ENCODE data around the gene HEATR5B.
"Not testable (repeated sequence)": the region's sequence is repeated elsewhere in the genome, so short reads cannot be mapped to it uniquely, and the experiment has no call there.

HEATR5B gene

DNA sequence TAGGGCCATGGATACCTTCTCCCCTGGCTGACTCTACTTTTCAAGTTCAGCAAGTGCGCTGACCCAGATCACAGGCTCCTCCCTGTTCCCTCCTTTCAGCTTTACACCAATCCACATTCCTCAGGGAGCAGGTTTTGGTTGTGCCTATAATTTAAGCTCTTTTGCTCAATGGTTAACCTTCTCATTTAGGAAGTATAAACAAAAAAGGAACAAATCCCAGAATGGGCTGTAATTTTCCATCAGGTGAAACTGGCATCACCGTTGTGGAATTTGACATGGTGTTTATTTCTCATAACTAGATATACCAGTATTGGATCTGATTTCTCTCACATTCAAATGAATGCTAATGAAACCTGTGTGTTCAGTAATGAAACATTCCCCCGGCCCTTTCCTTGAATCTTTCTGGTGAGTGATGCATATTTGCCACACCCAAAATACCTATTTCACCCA is 131.4 kb downstream of the HEATR5B start:
- no peak for TF ChIP-seq CTCF (IDR thresholded peaks at IDR 0.05; ENCODE audit: control insufficient read depth, extremely low read depth, insufficient read depth)
- H3K4me3 ChIP-seq (ENCODE audit: low read depth, low read length) = no peak overlapping the region
- DNase-seq (ENCODE audit: low read depth) = no peak

GRCh38 chr2:36951574-36951973 is 132.6 kb downstream of the HEATR5B start:
- DNase-seq (ENCODE audit: low read depth) = no peak
- H3K4me3 ChIP-seq (ENCODE audit: low read depth, low read length) = no peak overlapping the region
- TF ChIP-seq CTCF (IDR thresholded peaks at IDR 0.05; ENCODE audit: control insufficient read depth, extremely low read depth, insufficient read depth) = no peak

DNA sequence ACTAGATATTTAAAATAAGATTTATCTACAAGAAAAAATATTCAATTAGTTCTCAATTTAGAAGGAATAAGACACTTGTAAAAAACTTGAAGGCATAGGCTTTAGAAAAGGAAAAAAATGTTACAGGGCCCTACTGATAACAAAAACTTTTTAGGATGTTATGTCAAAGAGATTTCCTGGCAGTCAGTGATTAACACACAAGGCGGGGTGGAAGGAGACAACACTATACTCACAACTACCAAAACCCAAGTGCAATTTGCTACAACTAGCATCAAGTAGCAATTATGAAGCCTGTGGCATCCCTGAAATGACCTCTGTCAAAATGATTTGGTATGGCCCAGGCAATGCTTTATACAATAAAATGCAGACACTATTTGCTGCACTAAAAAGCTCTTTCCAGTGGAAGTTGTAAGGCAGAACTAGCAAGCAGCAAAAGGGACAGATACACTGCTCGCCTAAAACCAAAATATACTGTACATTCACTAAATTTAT is 133.1 kb downstream of the HEATR5B start:
- DNase-seq (ENCODE audit: low read depth) = no peak
- no peak for TF ChIP-seq CTCF (IDR thresholded peaks at IDR 0.05; ENCODE audit: control insufficient read depth, extremely low read depth, insufficient read depth)
- H3K4me3 ChIP-seq (ENCODE audit: low read depth, low read length) = no peak overlapping the region

- H3K4me3 ChIP-seq (ENCODE audit: low read depth, low read length) = no peak overlapping the region
- TF ChIP-seq CTCF (IDR thresholded peaks at IDR 0.05; ENCODE audit: control insufficient read depth, extremely low read depth, insufficient read depth) = no peak
- DNase-seq (ENCODE audit: low read depth) = no peak
Measured at GRCh38 chr2:36949845-36950244, 134.3 kb downstream of the HEATR5B start.

GRCh38 chr2:36945240-36945639 is 138.9 kb downstream of the HEATR5B start:
- DNase-seq (ENCODE audit: low read depth); H3K4me3 ChIP-seq (ENCODE audit: low read depth, low read length): not testable (repeated sequence)

GRCh38 chr2:36941867-36942266 is 142.3 kb downstream of the HEATR5B start:
- no peak for TF ChIP-seq CTCF (IDR thresholded peaks at IDR 0.05; ENCODE audit: control insufficient read depth, extremely low read depth, insufficient read depth)
- no peak for DNase-seq (ENCODE audit: low read depth)
- H3K4me3 ChIP-seq (ENCODE audit: low read depth, low read length) = no peak overlapping the region

DNA sequence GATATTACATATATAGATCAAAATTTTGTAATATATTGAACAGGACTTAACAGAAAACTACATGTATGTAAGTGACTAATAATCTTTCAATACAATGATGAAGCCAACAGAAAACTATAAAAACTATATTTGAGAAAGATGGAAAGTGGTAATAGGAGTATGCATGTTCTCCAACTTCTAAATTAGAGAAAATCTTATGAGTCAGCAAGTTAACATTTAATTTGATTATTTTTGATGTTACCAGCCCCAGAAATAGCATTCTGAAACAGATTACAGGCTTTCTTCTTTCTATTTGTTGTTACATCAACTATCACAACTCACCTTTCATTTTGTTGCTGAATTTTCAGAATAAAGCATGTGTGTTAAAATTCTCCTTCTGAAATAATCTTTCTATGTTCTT is 147.6 kb downstream of the HEATR5B start:
- not testable (repeated sequence) for H3K4me3 ChIP-seq (ENCODE audit: low read depth, low read length); DNase-seq (ENCODE audit: low read depth)

DNA sequence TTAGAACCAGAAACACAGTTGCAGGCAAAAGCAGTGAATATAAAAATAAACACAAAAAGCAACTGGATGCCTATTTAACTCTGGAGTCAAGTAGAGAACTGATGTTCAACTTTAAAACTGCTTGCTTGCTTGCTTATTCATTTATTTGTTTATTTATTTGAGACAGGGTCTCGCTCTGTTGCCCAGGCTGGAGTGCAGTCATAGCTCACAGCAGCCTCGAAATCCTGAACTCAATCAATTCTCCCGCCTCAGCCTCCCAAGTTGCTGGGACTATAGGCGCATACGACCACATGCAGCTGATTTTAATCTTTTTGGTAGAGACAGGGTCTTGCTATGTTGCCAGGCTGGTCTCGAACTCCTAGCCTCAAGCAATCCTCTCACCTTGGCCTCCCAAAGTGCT is 152.5 kb downstream of the HEATR5B start:
- H3K4me3 ChIP-seq (ENCODE audit: low read depth, low read length); DNase-seq (ENCODE audit: low read depth): not testable (repeated sequence)
